ENCODE results near the gene PPP2R3C.

DNA sequence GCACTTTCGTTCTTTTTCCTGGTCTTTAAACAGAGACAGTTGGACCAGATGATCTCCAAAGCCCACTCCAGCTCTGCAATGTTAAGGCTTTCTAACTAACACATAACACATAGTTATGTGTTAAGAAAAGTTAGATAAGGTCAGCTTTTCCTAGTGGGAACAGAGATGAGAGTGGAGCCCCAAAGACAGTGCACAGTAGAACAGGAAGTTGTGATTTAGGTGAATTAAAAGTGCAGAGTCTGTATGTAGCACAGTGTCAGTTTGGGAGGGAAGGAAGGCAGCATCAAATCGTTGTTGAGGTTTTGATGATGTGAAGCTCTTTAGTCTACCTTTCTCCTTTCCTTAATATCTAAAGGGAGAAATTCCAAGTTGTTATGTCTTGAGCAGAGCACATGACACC is 32.2 kb upstream of the PPP2R3C start:
- TF ChIP-seq, protein P1, sequence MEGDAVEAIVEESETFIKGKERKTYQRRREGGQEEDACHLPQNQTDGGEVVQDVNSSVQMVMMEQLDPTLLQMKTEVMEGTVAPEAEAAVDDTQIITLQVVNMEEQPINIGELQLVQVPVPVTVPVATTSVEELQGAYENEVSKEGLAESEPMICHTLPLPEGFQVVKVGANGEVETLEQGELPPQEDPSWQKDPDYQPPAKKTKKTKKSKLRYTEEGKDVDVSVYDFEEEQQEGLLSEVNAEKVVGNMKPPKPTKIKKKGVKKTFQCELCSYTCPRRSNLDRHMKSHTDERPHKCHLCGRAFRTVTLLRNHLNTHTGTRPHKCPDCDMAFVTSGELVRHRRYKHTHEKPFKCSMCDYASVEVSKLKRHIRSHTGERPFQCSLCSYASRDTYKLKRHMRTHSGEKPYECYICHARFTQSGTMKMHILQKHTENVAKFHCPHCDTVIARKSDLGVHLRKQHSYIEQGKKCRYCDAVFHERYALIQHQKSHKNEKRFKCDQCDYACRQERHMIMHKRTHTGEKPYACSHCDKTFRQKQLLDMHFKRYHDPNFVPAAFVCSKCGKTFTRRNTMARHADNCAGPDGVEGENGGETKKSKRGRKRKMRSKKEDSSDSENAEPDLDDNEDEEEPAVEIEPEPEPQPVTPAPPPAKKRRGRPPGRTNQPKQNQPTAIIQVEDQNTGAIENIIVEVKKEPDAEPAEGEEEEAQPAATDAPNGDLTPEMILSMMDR (IDR thresholded peaks at IDR 0.05): no peak
- no peak for TF ChIP-seq POLR2A (IDR thresholded peaks at IDR 0.05)
